Chondrocyte (in vitro differentiated cells): ENCODE results near the gene PTPRU. TPM values are rescaled to one million over a fixed set of nuclear protein-coding genes. Genes with fewer than 3 reads are reported as not detected.

ENCODE experiments used
- DNase-seq: peaks from one replicate; pipeline ENCODE4 v3.0.0; 2021; ENCODE audit warnings: mixed read lengths, low spot score
- H3K27ac Mint-ChIP-seq: one replicate; pipeline ENCODE4 v1.8.0; 2021; ENCODE audit warnings: mild to moderate bottlenecking, moderate library complexity, mixed read lengths; ENCODE audit not compliant: unreplicated experiment
- H3K27me3 Mint-ChIP-seq: 2 replicates; pipeline ENCODE4 v1.8.0; 2021; ENCODE audit warnings: low read depth, mixed read lengths
- H3K36me3 Mint-ChIP-seq: 2 replicates; pipeline ENCODE4 v1.8.0; 2021; ENCODE audit warnings: low read depth, mixed read lengths
- H3K4me1 Mint-ChIP-seq: 2 replicates; pipeline ENCODE4 v1.8.0; 2021; ENCODE audit warnings: low read depth, mild to moderate bottlenecking, mixed read lengths
- H3K4me3 Mint-ChIP-seq: one replicate; pipeline ENCODE4 v1.8.0; 2021; ENCODE audit warnings: mild to moderate bottlenecking, moderate library complexity, mixed read lengths; ENCODE audit not compliant: unreplicated experiment
- H3K9me3 Mint-ChIP-seq: 2 replicates; pipeline ENCODE4 v1.8.0; 2021; ENCODE audit warnings: low read depth, mixed read lengths
- total RNA-seq: library from RNA; stranded (reverse); gene quantifications from 3 replicates; pipeline ENCODE4 v1.2.1, GENCODE V29; 2021
- TF ChIP-seq, protein P1 (sequence below): fragments of 200-600 bp; sonication (generic); IDR thresholded peaks from 2 replicates; pipeline ENCODE4 v1.5.0; 2021; ENCODE audit warnings: antibody characterized with exemption, mild to moderate bottlenecking, moderate library complexity

The PTPRU gene
- total RNA-seq, 1 donor from 2014 or later = 12.6 TPM

GRCh38 chr1:29267321-29268070, 31.2 kb downstream of the PTPRU start:
- Mint-ChIP-seq H3K4me1 (peaks cover 24% of the 10 kb centered on the region), H3K4me3 (no peak overlapping the region), H3K36me3 (peaks cover 1% of the 10 kb centered on the region), H3K27ac (no peak overlapping the region), H3K27me3 (peaks cover 10% of the 10 kb centered on the region), H3K9me3 (no peaks in the 10 kb centered on the region)
- DNase-seq = peak; percentile 56
- TF ChIP-seq, protein P1, sequence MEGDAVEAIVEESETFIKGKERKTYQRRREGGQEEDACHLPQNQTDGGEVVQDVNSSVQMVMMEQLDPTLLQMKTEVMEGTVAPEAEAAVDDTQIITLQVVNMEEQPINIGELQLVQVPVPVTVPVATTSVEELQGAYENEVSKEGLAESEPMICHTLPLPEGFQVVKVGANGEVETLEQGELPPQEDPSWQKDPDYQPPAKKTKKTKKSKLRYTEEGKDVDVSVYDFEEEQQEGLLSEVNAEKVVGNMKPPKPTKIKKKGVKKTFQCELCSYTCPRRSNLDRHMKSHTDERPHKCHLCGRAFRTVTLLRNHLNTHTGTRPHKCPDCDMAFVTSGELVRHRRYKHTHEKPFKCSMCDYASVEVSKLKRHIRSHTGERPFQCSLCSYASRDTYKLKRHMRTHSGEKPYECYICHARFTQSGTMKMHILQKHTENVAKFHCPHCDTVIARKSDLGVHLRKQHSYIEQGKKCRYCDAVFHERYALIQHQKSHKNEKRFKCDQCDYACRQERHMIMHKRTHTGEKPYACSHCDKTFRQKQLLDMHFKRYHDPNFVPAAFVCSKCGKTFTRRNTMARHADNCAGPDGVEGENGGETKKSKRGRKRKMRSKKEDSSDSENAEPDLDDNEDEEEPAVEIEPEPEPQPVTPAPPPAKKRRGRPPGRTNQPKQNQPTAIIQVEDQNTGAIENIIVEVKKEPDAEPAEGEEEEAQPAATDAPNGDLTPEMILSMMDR = no peak

DNA sequence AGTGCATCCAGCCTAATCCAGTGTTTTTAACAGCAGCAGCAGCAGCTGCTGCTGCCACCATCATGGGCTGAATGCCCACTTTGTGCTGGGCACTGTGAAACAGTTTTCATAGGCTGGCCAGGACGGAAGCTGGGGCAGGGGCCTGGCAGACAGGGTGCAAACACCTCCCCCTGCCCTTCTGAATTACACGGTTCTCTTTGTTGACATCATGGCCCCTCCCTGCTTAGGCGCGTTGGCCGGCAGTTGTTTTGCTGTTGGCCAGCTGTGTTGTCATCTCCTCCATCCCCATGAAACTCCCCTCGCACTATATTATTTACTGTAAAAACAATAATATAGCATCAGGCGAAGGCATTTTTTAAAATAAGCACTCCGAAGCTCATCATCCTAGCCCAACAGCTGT, 33.1 kb downstream of the PTPRU start:
- DNase-seq = peak; percentile 20
- Mint-ChIP-seq H3K4me1 (peaks cover 25% of the 10 kb centered on the region), H3K27me3 (peaks cover 10% of the 10 kb centered on the region), H3K27ac (no peak overlapping the region), H3K9me3 (no peaks in the 10 kb centered on the region), H3K4me3 (no peak overlapping the region), H3K36me3 (peaks cover 1% of the 10 kb centered on the region)
- TF ChIP-seq, protein P1 = no peak

DNA sequence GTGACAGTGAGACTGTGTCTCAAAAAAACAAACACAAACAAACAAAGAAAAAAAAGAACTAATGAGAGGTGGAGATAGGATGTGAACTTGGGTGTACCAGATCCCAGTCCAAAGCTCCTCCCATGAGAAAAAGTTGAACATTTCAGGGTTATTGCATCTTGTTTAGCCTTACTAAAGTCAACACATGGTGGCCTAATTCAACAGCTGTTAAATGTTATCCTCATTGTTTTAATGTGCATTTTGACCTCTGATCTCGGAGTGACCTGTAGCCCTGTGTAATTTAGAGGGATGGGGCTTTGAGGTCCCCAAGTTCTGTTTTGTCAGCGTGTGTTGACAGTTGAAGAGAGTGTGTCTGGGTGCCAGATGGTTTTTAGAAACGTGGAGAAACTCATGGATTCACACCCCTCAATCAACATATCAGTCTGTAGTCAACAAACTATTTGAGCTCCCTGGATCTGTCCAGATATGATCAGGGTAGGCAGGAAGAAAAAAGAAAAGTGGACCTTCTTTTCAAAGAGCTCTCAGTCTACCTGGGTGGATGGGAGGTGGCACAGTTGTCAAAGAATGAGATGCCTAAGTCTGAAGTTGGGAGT, 34.7 kb downstream of the PTPRU start:
- Mint-ChIP-seq H3K4me1 (peaks cover 20% of the 10 kb centered on the region), H3K27ac (peak overlapping the region; percentile 53), H3K36me3 (peaks cover 5% of the 10 kb centered on the region), H3K27me3 (peaks cover 10% of the 10 kb centered on the region), H3K4me3 (no peak overlapping the region), H3K9me3 (no peaks in the 10 kb centered on the region)
- DNase-seq = no peak
- TF ChIP-seq, protein P1 = no peak

DNA sequence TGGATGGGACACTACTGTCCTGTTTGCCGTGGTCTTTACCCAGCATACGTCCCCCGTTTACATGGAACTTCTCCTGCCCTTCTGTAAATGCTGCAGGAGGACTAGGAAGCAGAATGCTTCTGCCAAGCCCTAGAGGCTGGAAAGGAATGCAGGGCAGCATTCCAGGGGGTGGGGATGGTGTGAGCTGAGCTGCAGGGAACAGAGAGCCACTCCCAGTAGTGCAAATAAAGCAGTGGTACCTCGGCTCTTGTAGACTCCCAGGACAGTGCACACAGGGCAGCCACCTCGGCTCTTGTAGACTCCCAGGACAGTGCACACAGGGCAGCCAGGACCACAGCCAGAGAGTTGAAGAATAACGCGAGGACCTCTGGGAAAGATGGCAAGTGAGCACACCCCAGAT, 35.4 kb downstream of the PTPRU start:
- Mint-ChIP-seq H3K9me3 (peaks cover 1% of the 10 kb centered on the region), H3K27ac (peak overlapping the region; percentile 70), H3K36me3 (peaks cover 7% of the 10 kb centered on the region), H3K27me3 (peaks cover 10% of the 10 kb centered on the region), H3K4me3 (peak overlapping the region; percentile 15), H3K4me1 (peaks cover 20% of the 10 kb centered on the region)
- TF ChIP-seq, protein P1 = no peak
- peak; percentile 64 for DNase-seq

- peak overlapping the region; percentile 15 for H3K4me3 Mint-ChIP-seq
These were observed 36.0 kb downstream of the PTPRU start for GRCh38 chr1:29272147-29272907.

More at GRCh38 chr1:29272147-29272907, 36.0 kb downstream of the PTPRU start:
- peaks cover 9% of the 10 kb centered on the region for H3K36me3 Mint-ChIP-seq
- peak overlapping the region; percentile 42 for H3K27ac Mint-ChIP-seq
- H3K9me3 Mint-ChIP-seq = peaks cover 3% of the 10 kb centered on the region
- TF ChIP-seq, protein P1 = no peak
- peaks cover 20% of the 10 kb centered on the region for H3K4me1 Mint-ChIP-seq
- peaks cover 7% of the 10 kb centered on the region for H3K27me3 Mint-ChIP-seq
- DNase-seq = peak; percentile 29
